Neural cell (in vitro differentiated cells): ENCODE measurements around the gene WDR54.

Experiments used
- EP300 ChIP-seq: fragments of 450-650 bp; conservative IDR thresholded peaks from 2 replicates; pipeline ENCODE4 v1.6.1; 2014; ENCODE audit warnings: antibody characterized with exemption, mild to moderate bottlenecking, moderate library complexity; ENCODE audit not compliant: poor library complexity, severe bottlenecking
- EZH2 ChIP-seq: fragments of 200-600, 300-800 bp; shearing (Covaris generic), sonication (generic); IDR thresholded peaks from 2 replicates; pipeline ENCODE4 v1.6.1; 2014; ENCODE audit warnings: antibody characterized with exemption, low read length, borderline replicate concordance, mild to moderate bottlenecking; ENCODE audit not compliant: insufficient read depth, poor library complexity, severe bottlenecking
- POLR2AphosphoS5 ChIP-seq: IDR thresholded peaks from 2 replicates; pipeline ENCODE4 v1.6.1; 2012
- REST ChIP-seq: IDR thresholded peaks from 2 replicates; pipeline ENCODE4 v1.6.1; 2012; ENCODE audit warnings: borderline replicate concordance
- TAF1 ChIP-seq: IDR thresholded peaks from 2 replicates; pipeline ENCODE4 v1.6.1; 2012; ENCODE audit warnings: low read depth
- TF ChIP-seq, protein P1 (sequence below): fragments of 450-650 bp; IDR thresholded peaks from 2 replicates; pipeline ENCODE4 v1.5.1; 2014; ENCODE audit warnings: antibody characterized with exemption, mild to moderate bottlenecking, moderate library complexity; ENCODE audit not compliant: poor library complexity, severe bottlenecking

DNA sequence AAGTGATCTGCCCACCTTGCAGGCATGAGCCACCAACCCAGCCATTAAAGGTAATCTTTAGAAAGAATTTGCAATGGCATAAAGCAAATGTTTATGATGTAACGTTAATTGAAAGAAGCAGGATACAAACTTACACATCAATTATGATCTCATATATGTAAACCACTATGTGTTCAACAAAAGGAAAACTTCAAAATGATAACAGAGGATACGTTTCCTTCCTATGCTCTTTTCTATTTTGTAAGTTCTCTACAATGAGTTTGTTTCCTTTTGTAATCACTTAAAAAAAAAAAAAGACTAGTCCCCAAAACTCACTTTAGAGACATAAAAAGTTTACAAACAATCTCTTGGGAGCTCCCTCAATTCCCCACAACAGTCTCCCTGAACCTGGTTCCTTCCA is 1.5 kb upstream of the WDR54 start:
- no peak for TF ChIP-seq EP300
- no peak for TF ChIP-seq EZH2
- TF ChIP-seq, protein P1, sequence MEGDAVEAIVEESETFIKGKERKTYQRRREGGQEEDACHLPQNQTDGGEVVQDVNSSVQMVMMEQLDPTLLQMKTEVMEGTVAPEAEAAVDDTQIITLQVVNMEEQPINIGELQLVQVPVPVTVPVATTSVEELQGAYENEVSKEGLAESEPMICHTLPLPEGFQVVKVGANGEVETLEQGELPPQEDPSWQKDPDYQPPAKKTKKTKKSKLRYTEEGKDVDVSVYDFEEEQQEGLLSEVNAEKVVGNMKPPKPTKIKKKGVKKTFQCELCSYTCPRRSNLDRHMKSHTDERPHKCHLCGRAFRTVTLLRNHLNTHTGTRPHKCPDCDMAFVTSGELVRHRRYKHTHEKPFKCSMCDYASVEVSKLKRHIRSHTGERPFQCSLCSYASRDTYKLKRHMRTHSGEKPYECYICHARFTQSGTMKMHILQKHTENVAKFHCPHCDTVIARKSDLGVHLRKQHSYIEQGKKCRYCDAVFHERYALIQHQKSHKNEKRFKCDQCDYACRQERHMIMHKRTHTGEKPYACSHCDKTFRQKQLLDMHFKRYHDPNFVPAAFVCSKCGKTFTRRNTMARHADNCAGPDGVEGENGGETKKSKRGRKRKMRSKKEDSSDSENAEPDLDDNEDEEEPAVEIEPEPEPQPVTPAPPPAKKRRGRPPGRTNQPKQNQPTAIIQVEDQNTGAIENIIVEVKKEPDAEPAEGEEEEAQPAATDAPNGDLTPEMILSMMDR = no peak
- TF ChIP-seq REST = no peak
- no peak for TF ChIP-seq POLR2AphosphoS5
- no peak for TF ChIP-seq TAF1
